HG03354 (cell line): ENCODE data around the gene STOML1.
"Not testable (repeated sequence)": the region's sequence is repeated elsewhere in the genome, so short reads cannot be mapped to it uniquely, and the experiment has no call there.

Experiments
- ATAC-seq: cut with Tn5 transposase; IDR thresholded peaks from one replicate; pipeline ENCODE4 v1.9.1; 2021; ENCODE audit warnings: mild to moderate bottlenecking; ENCODE audit not compliant: unreplicated experiment, poor library complexity, severe bottlenecking

The STOML1 gene

GRCh38 chr15:73969151-73969759, 22.8 kb downstream of the STOML1 start:
- no peak for ATAC-seq

GRCh38 chr15:73968461-73968860, 23.6 kb downstream of the STOML1 start:
- no peak for ATAC-seq

DNA sequence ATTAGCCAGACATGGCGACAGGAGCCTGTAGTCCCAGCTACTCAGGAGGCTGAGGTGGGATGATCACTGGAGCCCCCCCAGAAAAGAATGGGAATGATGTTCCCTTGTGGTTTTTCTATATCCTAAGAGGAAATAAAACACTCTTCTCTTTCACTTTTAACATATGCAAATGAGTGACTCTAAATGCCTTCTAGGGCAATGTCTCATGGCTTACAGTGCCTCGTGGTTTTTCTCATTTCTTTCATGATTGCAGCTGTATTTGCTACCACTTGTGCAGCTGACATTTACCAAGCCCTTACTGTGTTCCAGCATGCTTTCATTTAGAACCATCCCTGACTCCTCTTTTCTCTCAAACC, 26.4 kb downstream of the STOML1 start:
- ATAC-seq = peak; percentile 62

- ATAC-seq = peak; percentile 26
Measured at GRCh38 chr15:73965094-73965757, 26.9 kb downstream of the STOML1 start.

DNA sequence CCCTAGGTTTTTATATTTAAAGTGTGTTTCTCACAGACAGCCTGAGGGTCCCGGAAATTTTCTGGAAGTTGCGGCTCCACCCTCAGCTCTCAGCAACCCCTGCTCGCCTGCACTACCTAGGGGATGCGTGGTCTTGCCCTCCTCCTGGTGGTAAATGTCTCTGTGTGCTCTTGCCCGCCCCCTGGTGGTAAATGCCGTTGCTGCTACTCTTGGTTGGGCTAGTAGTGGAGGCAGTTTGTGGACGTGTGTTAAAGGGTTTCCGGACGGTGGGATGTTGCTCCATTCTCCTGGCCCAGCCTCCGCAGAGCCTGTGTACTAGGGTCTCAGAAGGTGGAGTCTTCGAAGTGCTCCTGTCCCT, 27.4 kb downstream of the STOML1 start:
- peak; percentile 70 for ATAC-seq

- ATAC-seq = no peak
Measured at GRCh38 chr15:73962433-73962832, 29.7 kb downstream of the STOML1 start.

DNA sequence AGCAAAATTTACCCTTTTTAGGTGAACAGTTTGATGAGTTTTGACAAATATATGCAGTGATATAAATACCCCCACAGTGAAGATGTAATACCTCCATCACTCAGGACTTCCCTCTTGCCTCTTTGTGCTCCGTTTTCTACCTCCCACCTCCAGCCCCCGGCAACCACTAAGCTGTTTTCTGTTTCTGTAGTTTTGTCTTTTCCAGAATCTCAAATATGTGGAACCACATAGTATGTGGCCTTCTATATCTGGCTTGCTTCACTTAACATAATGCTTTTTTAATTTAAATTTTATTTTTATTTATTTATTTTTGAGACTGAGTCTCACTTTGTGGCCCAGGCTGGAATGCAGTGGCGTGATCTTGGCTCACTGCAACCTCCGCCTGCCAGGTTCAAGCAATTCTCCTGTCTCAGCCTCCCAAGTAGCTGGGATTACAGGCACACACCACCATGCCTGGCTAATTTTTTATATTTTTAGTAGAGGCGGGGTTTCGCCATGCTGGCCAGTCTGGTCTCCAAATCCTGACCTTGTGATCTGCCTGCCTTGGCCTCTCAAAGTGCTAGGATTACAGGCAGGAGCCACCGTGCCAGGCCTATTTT, 31.5 kb downstream of the STOML1 start:
- not testable (repeated sequence) for ATAC-seq

- no peak for ATAC-seq
Measured at GRCh38 chr15:73959801-73960200, 32.3 kb downstream of the STOML1 start.

DNA sequence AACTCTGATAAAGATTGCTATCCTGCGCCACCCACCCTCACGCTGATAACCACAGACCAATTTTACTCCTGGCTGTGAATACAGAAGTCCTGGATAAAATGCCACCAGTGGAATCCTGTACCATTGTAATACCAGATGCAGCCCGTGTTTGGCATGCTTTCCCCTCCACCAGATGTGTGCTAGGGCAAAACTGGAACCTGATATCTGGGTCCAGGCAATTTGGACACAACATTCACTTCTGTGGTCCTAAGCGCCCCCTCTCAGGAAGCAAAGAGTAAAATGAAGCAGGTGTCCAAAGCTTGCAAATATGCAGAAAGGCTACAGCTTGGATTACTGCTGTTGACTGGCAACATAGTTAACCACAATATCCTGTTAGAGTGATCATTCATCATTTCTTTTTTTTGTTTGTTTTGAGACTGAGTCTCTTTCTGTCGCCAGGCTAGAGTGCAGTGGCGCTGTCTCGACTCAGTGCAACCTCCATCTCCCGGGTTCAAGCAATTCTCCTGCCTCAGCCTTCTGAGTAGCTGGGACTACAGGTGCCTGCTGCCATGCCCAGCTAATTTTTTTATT, 33.0 kb downstream of the STOML1 start:
- ATAC-seq = peak; percentile 75

DNA sequence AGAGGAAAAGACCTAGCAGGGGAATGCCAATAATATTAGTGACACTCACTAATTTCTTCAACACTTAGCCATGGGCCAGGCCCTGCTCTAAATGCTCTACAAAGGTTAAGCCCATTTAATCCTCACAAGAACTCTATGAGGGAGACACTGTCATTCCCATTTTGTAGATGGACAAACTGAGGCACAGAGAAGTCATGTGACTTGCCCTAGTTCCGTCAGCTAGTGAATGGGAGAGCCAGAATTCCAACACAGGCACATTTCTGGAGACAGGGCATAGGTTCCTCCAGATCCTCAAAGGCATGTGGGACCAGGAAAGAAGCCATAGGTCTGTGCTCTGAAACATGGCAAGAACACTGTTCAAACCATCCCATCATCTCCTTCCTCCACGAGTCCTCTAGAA, 34.3 kb downstream of the STOML1 start:
- ATAC-seq = no peak

DNA sequence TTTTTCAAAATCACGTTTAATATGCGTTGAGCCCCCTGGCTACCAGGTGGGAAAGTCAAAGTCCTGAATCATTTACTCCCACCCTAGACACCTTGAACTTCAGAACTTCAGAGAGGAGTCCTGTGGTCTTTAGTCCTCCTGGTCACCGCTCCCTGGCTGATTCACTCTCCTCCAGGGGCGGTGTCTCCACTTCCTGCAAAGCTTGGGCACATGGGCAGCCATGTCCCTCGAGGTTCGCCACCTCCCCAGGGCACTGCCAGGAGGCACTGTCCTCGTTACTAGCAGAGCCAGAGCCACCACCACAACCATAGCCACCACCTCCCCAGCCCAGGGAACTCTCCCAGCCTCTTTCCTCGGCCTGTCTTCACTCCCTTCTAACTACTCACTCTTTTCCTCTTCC, 34.8 kb downstream of the STOML1 start:
- ATAC-seq = no peak

GRCh38 chr15:73956743-73957135, 35.4 kb downstream of the STOML1 start:
- ATAC-seq = no peak

GRCh38 chr15:73955861-73956742, 36.0 kb downstream of the STOML1 start:
- no peak for ATAC-seq

DNA sequence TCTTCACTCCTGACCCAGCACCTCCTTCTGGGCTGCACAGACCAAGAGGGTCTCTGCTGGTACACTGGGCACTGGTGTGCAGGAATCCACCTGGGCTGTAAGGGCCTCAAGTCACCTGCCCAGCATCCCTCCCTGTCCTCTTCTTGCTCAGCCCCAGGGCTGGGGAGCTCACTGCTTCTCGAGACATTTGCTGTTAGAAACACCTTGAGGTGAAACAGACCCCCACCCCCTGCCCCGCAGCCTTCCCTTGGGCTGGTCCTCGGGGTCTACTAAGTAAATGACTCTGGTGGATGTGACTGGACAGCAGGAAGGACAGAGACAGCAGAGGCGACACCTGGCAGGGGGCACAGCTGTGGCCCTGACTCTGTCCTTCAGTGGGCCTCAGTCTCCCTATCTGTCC, 36.8 kb downstream of the STOML1 start:
- no peak for ATAC-seq

- no peak for ATAC-seq
Measured at GRCh38 chr15:73954188-73955145, 37.6 kb downstream of the STOML1 start.

- ATAC-seq = no peak
Measured at GRCh38 chr15:73952913-73953750, 39.0 kb downstream of the STOML1 start.

GRCh38 chr15:73952171-73952912, 39.8 kb downstream of the STOML1 start:
- ATAC-seq = no peak

GRCh38 chr15:73951601-73952000, 40.5 kb downstream of the STOML1 start:
- no peak for ATAC-seq
